IMR-90 (cell line): ENCODE data around the gene OXCT2. TPM values are rescaled to one million over a fixed set of nuclear protein-coding genes. Genes with fewer than 3 reads are reported as not detected.
"Not testable (repeated sequence)": the region's sequence is repeated elsewhere in the genome, so short reads cannot be mapped to it uniquely, and the experiment has no call there.

Experiments
- ATAC-seq: fragments of 200-7000 bp; cut with Tn5 transposase; 2 replicates; pipeline ENCODE4 v1.9.1; 2020; ENCODE audit warnings: low read depth, mild to moderate bottlenecking, moderate library complexity
- BruUV-seq: library from RNA; stranded (reverse); fragments of 400-500 nt; replicated peaks from 2 replicates; lab custom pipeline; 2021; lab: Mats Ljungman, UMichigan
- CTCF ChIA-PET: fragments of 300-600 bp; formaldehyde crosslinking; extraction: SDS; loops from one replicate; lab custom pipeline; 2021; ENCODE audit warnings: antibody characterized with exemption; lab: Yijun Ruan, JAX
- POLR2A ChIA-PET: fragments of 300-600 bp; sonication (Branson Sonifier 250); formaldehyde crosslinking; loops from one replicate; lab custom pipeline; 2022; ENCODE audit warnings: antibody characterized with exemption; ENCODE audit not compliant: unreplicated experiment; lab: Charles Lee
- DNase-seq: peaks from one replicate; pipeline ENCODE4 v3.0.0; 2013
- H2AFZ ChIP-seq: replicated peaks from 2 replicates; pipeline ENCODE3; 2013; ENCODE audit warnings: low read length, mild to moderate bottlenecking; ENCODE audit not compliant: poor library complexity
- H2AK5ac ChIP-seq: 2 replicates; pipeline ENCODE4 v1.6.1; 2013; ENCODE audit warnings: low read depth, low read length, inconsistent platforms
- H2AK9ac ChIP-seq: replicated peaks from 2 replicates; pipeline ENCODE3; 2013; ENCODE audit warnings: mild to moderate bottlenecking, low read depth, low read length, moderate library complexity; ENCODE audit not compliant: poor library complexity
- H2BK120ac ChIP-seq: 2 replicates; pipeline ENCODE4 v1.6.1; 2013; ENCODE audit warnings: low read depth, low read length, inconsistent platforms
- H2BK15ac ChIP-seq: 3 replicates; pipeline ENCODE4 v1.6.1; 2013; ENCODE audit warnings: low read depth, low read length, inconsistent platforms
- H2BK20ac ChIP-seq: 2 replicates; pipeline ENCODE4 v1.6.1; 2013; ENCODE audit warnings: low read depth, mild to moderate bottlenecking, inconsistent platforms, low read length, moderate library complexity
- H2BK5ac ChIP-seq: 2 replicates; pipeline ENCODE4 v1.6.1; 2013; ENCODE audit warnings: mild to moderate bottlenecking, low read depth, low read length, inconsistent platforms; ENCODE audit not compliant: poor library complexity, severe bottlenecking
- H3K14ac ChIP-seq: replicated peaks from 2 replicates; pipeline ENCODE4 v1.6.1; 2013; ENCODE audit warnings: low read depth, low read length, inconsistent platforms
- H3K18ac ChIP-seq: 2 replicates; pipeline ENCODE4 v1.6.1; 2013; ENCODE audit warnings: low read depth, low read length, control low read depth
- H3K23ac ChIP-seq: 2 replicates; pipeline ENCODE4 v1.6.1; 2013; ENCODE audit warnings: low read depth, low read length, inconsistent platforms
- H3K27ac ChIP-seq: 2 replicates; pipeline ENCODE4 v1.5.1; 2013; ENCODE audit warnings: mild to moderate bottlenecking, control low read depth, low read length; ENCODE audit not compliant: insufficient read depth
- H3K27me3 ChIP-seq: 2 replicates; pipeline ENCODE4 v1.6.1; 2013; ENCODE audit warnings: low read length; ENCODE audit not compliant: control insufficient read depth, insufficient read depth
- H3K36me3 ChIP-seq: 2 replicates; pipeline ENCODE4 v1.6.1; 2013; ENCODE audit warnings: low read length, mixed read lengths; ENCODE audit not compliant: control insufficient read depth, insufficient read depth
- H3K4ac ChIP-seq: 2 replicates; pipeline ENCODE4 v1.6.1; 2013; ENCODE audit warnings: low read depth, low read length, inconsistent platforms
- H3K4me1 ChIP-seq: 2 replicates; pipeline ENCODE4 v1.6.1; 2013; ENCODE audit warnings: low read length, mixed read lengths; ENCODE audit not compliant: control insufficient read depth, insufficient read depth
- H3K4me2 ChIP-seq: 2 replicates; pipeline ENCODE4 v1.6.1; 2013; ENCODE audit warnings: low read depth, mild to moderate bottlenecking, control low read depth, low read length, moderate library complexity
- H3K4me3 ChIP-seq: 2 replicates; pipeline ENCODE4 v1.5.1; 2013; ENCODE audit warnings: low read depth, mild to moderate bottlenecking, control low read depth, low read length, moderate library complexity; ENCODE audit not compliant: insufficient read depth
- H3K56ac ChIP-seq: 2 replicates; pipeline ENCODE4 v1.6.1; 2013; ENCODE audit warnings: low read length, inconsistent platforms; ENCODE audit not compliant: insufficient read depth; ENCODE audit errors: extremely low read depth
- H3K79me1 ChIP-seq, 2 experiments: 2 replicates each; pipeline ENCODE4 v1.6.1; 2013; ENCODE audit warnings: low read length in 2 of 2, inconsistent platforms in 1 of 2, low read depth in 1 of 2
- H3K9ac ChIP-seq: 2 replicates; pipeline ENCODE4 v1.6.1; 2013; ENCODE audit warnings: low read depth, low read length, control low read depth
- H3K9me1 ChIP-seq: 2 replicates; pipeline ENCODE4 v1.6.1; 2013; ENCODE audit warnings: low read length, inconsistent platforms; ENCODE audit not compliant: insufficient read depth
- H3K9me3 ChIP-seq: 2 replicates; pipeline ENCODE4 v1.6.1; 2013; ENCODE audit warnings: low read length; ENCODE audit not compliant: control insufficient read depth, insufficient read depth
- H4K20me1 ChIP-seq: 2 replicates; pipeline ENCODE4 v1.6.1; 2013; ENCODE audit warnings: low read length, inconsistent platforms; ENCODE audit not compliant: insufficient read depth
- H4K5ac ChIP-seq: 2 replicates; pipeline ENCODE4 v1.6.1; 2013; ENCODE audit warnings: mild to moderate bottlenecking, low read depth, low read length, control low read depth
- H4K8ac ChIP-seq, 2 experiments: 2 replicates each; pipeline ENCODE4 v1.6.1; 2013; ENCODE audit warnings: low read depth in 2 of 2, low read length in 2 of 2, control low read depth in 1 of 2, inconsistent platforms in 1 of 2
- H4K91ac ChIP-seq: 2 replicates; pipeline ENCODE4 v1.6.1; 2013; ENCODE audit warnings: low read depth, low read length, inconsistent platforms; ENCODE audit not compliant: insufficient read depth
- BHLHE40 ChIP-seq: fragments of 150-350 bp; IDR thresholded peaks from 2 replicates; pipeline ENCODE4 v1.6.1; 2016; ENCODE audit warnings: mild to moderate bottlenecking, low read depth, low read length
- CHD1 ChIP-seq: IDR thresholded peaks from 2 replicates; pipeline ENCODE4 v1.6.1; 2012; ENCODE audit warnings: low read depth, low read length, improper control_type of control experiment
- FOS ChIP-seq: fragments of 150-350 bp; IDR thresholded peaks from 2 replicates; pipeline ENCODE4 v1.6.1; 2016; ENCODE audit warnings: low read depth, low read length
- MAFK ChIP-seq: IDR thresholded peaks from 2 replicates; pipeline ENCODE4 v1.6.1; 2012; ENCODE audit warnings: low read depth, low read length, improper control_type of control experiment
- MAZ ChIP-seq: IDR thresholded peaks from 2 replicates; pipeline ENCODE4 v1.6.1; 2012; ENCODE audit warnings: low read depth, mild to moderate bottlenecking, low read length, improper control_type of control experiment, moderate library complexity, borderline replicate concordance
- NFE2L2 ChIP-seq: fragments of 150-350 bp; IDR thresholded peaks from 2 replicates; pipeline ENCODE4 v1.6.1; 2016; ENCODE audit warnings: low read depth, mild to moderate bottlenecking, low read length
- POLR2A ChIP-seq: IDR thresholded peaks from 2 replicates; pipeline ENCODE4 v1.6.1; 2012; ENCODE audit warnings: mild to moderate bottlenecking, low read depth, low read length
- RAD21 ChIP-seq: IDR thresholded peaks from 2 replicates; pipeline ENCODE4 v1.6.1; 2012; ENCODE audit warnings: low read length, improper control_type of control experiment
- RFX5 ChIP-seq: IDR thresholded peaks from 2 replicates; pipeline ENCODE4 v1.8.0; 2012; ENCODE audit warnings: low read depth, mild to moderate bottlenecking, low read length, moderate library complexity
- SMC3 ChIP-seq: fragments of 150-350 bp; IDR thresholded peaks from 2 replicates; pipeline ENCODE4 v1.6.1; 2016; ENCODE audit warnings: low read depth, mild to moderate bottlenecking, antibody characterized with exemption, low read length, moderate library complexity
- USF2 ChIP-seq: fragments of 150-350 bp; IDR thresholded peaks from 2 replicates; pipeline ENCODE4 v1.6.1; 2017; ENCODE audit warnings: mild to moderate bottlenecking, antibody characterized with exemption, low read length, low read depth
- WGBS, 2 experiments: methylation state at CpG; one replicate each; pipeline versions ENCODE4 v1.1.5 to v1.1.7; 2013; ENCODE audit warnings: missing lambda C conversion rate in 2 of 2; ENCODE audit not compliant: insufficient read length in 1 of 2; ENCODE audit errors: extremely low coverage in 2 of 2; 5-methylcytosine and 5-hydroxymethylcytosine counted together
- dilution Hi-C: fragments of 300-500 bp; cut with HindIII; formaldehyde crosslinking; loops from one replicate; pipeline ENCODE4 v1.14.3; 2018; ENCODE audit warnings: low sequenced_read_pairs; ENCODE audit not compliant: unreplicated experiment
- in situ Hi-C: fragments of 300-500 bp; cut with MboI; formaldehyde crosslinking; loops from 3 replicates; pipeline ENCODE4 v1.14.3; 2019; ENCODE audit warnings: low sequenced_read_pairs, inconsistent platforms, mixed read lengths
- intact Hi-C: fragments of 100-400 bp; cut with micrococcal nuclease; formaldehyde crosslinking; loops from 2 replicates; pipeline ENCODE4 v1.10.0; 2022
- polyA plus RNA-seq, 3 experiments: library from polyadenylated mRNA; depleted of rRNA; stranded (reverse); fragments of >200 nt; gene quantifications; 2 replicates each; pipeline ENCODE4 v1.2.3, GENCODE V29; 2012; ENCODE audit warnings: low replicate concordance in 1 of 3
- total RNA-seq: library from RNA; depleted of rRNA; stranded (reverse); fragments of >200 nt; gene quantifications from 2 replicates; pipeline ENCODE4 v1.2.3, GENCODE V29; 2012

OXCT2 gene
- total and polyA plus RNA-seq, 2 of the 4 experiments (the other 2 are of a cell fraction), result 0.18 to 0.22 TPM

DNA sequence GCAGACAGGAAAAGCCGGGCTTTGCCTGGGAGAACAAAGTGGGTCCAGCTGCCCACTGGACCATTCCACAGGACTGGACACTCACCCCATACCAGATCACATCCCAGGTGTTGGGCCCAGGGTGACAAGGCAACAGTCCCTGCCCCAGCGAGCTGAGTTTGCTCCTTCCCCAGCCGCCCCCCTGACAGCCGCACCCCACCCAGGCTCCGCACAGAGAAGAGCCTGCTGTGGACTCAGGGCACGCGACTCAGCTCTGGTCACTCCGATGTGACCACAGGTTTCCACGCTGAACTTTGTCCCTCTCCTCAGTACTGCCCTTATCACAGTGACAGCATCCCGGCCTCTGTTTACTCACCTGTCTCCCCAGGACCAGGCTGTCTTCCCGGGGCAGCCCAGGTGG lies 16.3 kb upstream of the OXCT2 start:
- H3K4me1 ChIP-seq, result peaks cover 1% of the 10 kb centered on the region; the same call in 1 of the 2 replicates
- no peak overlapping the region for H4K8ac ChIP-seq
- no peak overlapping the region for H2BK15ac ChIP-seq
- H2BK120ac ChIP-seq, result no peak overlapping the region
- no peak overlapping the region for H2AK5ac ChIP-seq
- ATAC-seq (no peak), DNase-seq (no peak)
- no peak overlapping the region for H3K4me2 ChIP-seq
- no peak overlapping the region for H3K23ac ChIP-seq
- H3K27me3 ChIP-seq, result peaks cover 66% of the 10 kb centered on the region
- no peak overlapping the region for H3K4me3 ChIP-seq
- dilution Hi-C loops (no loop called here), intact Hi-C loops (no loop called here), in situ Hi-C loops (loop anchor here (5.0 kb wide), 1 partner anchor 295 kb away; the partner anchor contains the start of gene BMP8A)
- CTCF ChIA-PET, result no interaction called here
- no peaks in the 10 kb centered on the region for H4K20me1 ChIP-seq
- no peak overlapping the region for H4K91ac ChIP-seq
- H2BK5ac ChIP-seq, result no peak overlapping the region
- H3K79me1 ChIP-seq, result no peaks in the 10 kb centered on the region
- no peak overlapping the region for H3K9ac ChIP-seq
- BruUV-seq, result no TSS peak
- H3K36me3 ChIP-seq, result no peaks in the 10 kb centered on the region
- WGBS, 2 experiments, result 68% methylated on average over 4 of the region's 11 CpGs; no CpG with 5 or more reads in 1 of the 2 experiments
- no peaks in the 10 kb centered on the region for H3K9me3 ChIP-seq
- H2AK9ac ChIP-seq, result no peak overlapping the region
- no peak overlapping the region for H3K56ac ChIP-seq
- no peak overlapping the region for H2AFZ ChIP-seq
- H4K5ac ChIP-seq, result no peak overlapping the region
- no peak overlapping the region for H3K4ac ChIP-seq
- H3K14ac ChIP-seq, result no peak overlapping the region
- H3K18ac ChIP-seq, result no peak overlapping the region
- POLR2A ChIA-PET, result no interaction called here
- no peaks in the 10 kb centered on the region for H3K9me1 ChIP-seq
- no peak overlapping the region for H2BK20ac ChIP-seq
- no peak overlapping the region for H3K27ac ChIP-seq
- no peak for TF ChIP-seq SMC3
- no peak for TF ChIP-seq RAD21
- TF ChIP-seq POLR2A, result no peak
- TF ChIP-seq MAZ, result no peak
- no peak for TF ChIP-seq CHD1
- no peak for TF ChIP-seq MAFK
- no peak for TF ChIP-seq NFE2L2
- no peak for TF ChIP-seq FOS
- no peak for TF ChIP-seq RFX5
- no peak for TF ChIP-seq USF2
- no peak for TF ChIP-seq BHLHE40

- H4K20me1 ChIP-seq, BruUV-seq, H4K91ac ChIP-seq, DNase-seq, CTCF ChIA-PET, H4K8ac ChIP-seq, H3K36me3 ChIP-seq, H3K79me1 ChIP-seq, H4K5ac ChIP-seq, intact Hi-C loops, H3K18ac ChIP-seq, H2BK20ac ChIP-seq, H3K23ac ChIP-seq, dilution Hi-C loops, H2AK5ac ChIP-seq, H2BK5ac ChIP-seq, ATAC-seq, H3K9me3 ChIP-seq, H3K4ac ChIP-seq, H3K9ac ChIP-seq, H3K4me3 ChIP-seq, H3K56ac ChIP-seq, H3K27ac ChIP-seq, H3K4me1 ChIP-seq, H3K4me2 ChIP-seq, H2BK15ac ChIP-seq, H2BK120ac ChIP-seq, H3K9me1 ChIP-seq, H3K14ac ChIP-seq, H2AFZ ChIP-seq, H2AK9ac ChIP-seq: not testable (repeated sequence)
- peaks cover 66% of the 10 kb centered on the region for H3K27me3 ChIP-seq
- in situ Hi-C loops, result loop anchor here (5.0 kb wide), 1 partner anchor 295 kb away; the partner anchor contains the start of gene BMP8A
- no CpG with 5 or more reads among the region's 5 CpGs for WGBS, 2 experiments
- POLR2A ChIA-PET, result interaction anchor here (0.6 kb wide), 1 partner anchor 47 kb away, joined by 6 read pairs; no protein-coding TSS in a partner anchor
Measured at GRCh38 chr1:39787108-39787375, 15.9 kb upstream of the OXCT2 start.
